Stomach smooth muscle (tissue), 2 donors: ENCODE results near the gene KPNA3.
"Not testable (repeated sequence)": the region's sequence is repeated elsewhere in the genome, so short reads cannot be mapped to it uniquely, and the experiment has no call there.

Experiments
- H3K27ac ChIP-seq: one replicate; pipeline ENCODE4 v1.7.0; 2013; ENCODE audit warnings: mild to moderate bottlenecking, low read length, inconsistent platforms
- H3K27me3 ChIP-seq, 2 donors: one replicate each; pipeline ENCODE4 v1.7.0; 2013; ENCODE audit warnings: low read length in 2 of 2; ENCODE audit not compliant: insufficient read depth in 2 of 2, control insufficient read depth in 1 of 2
- H3K36me3 ChIP-seq, 2 donors: one replicate each; pipeline ENCODE4 v1.7.0; 2013; ENCODE audit warnings: low read length in 2 of 2; ENCODE audit not compliant: control insufficient read depth in 2 of 2, insufficient read depth in 2 of 2
- H3K4me1 ChIP-seq: one replicate; pipeline ENCODE4 v1.7.0; 2013; ENCODE audit warnings: low read length; ENCODE audit not compliant: control insufficient read depth, insufficient read depth
- H3K4me3 ChIP-seq, 2 donors: one replicate each; pipeline ENCODE4 v1.7.0; 2013; ENCODE audit warnings: low read length in 2 of 2
- H3K9ac ChIP-seq, 2 donors: one replicate each; pipeline ENCODE4 v1.7.0; 2013; ENCODE audit warnings: low read length in 2 of 2, mild to moderate bottlenecking in 1 of 2
- H3K9me3 ChIP-seq, 2 donors: one replicate each; pipeline ENCODE4 v1.7.0; 2013; ENCODE audit warnings: low read length in 2 of 2; ENCODE audit not compliant: control insufficient read depth in 2 of 2
- donor health status: healthy.
- donor health status: Pancreatic carcinoma.

Gene KPNA3

GRCh38 chr13:49704264-49704663 lies 88.2 kb downstream of the KPNA3 start:
- peaks cover 12 to 24% of the 10 kb centered on the region in 2 donors for H3K36me3 ChIP-seq
- not testable (repeated sequence) for H3K27ac ChIP-seq, H3K4me1 ChIP-seq, H3K4me3 ChIP-seq, H3K9ac ChIP-seq, H3K9me3 ChIP-seq, H3K27me3 ChIP-seq

GRCh38 chr13:49701491-49701890 lies 91.0 kb downstream of the KPNA3 start:
- Histone ChIP-seq H3K36me3 (peaks cover 15 to 18% of the 10 kb centered on the region in 2 donors), H3K4me3 (no peak overlapping the region), H3K27ac (no peak overlapping the region), H3K27me3 (no peaks in the 10 kb centered on the region), H3K4me1 (no peaks in the 10 kb centered on the region), H3K9me3 (no peaks in the 10 kb centered on the region), H3K9ac (no peak overlapping the region)

GRCh38 chr13:49697468-49697867 lies 95.0 kb downstream of the KPNA3 start:
- no peaks in the 10 kb centered on the region for H3K27me3 ChIP-seq
- no peaks in the 10 kb centered on the region for H3K9me3 ChIP-seq
- peaks cover 8 to 10% of the 10 kb centered on the region in 2 donors for H3K36me3 ChIP-seq
- no peak overlapping the region for H3K4me3 ChIP-seq
- no peak overlapping the region for H3K27ac ChIP-seq
- no peaks in the 10 kb centered on the region for H3K4me1 ChIP-seq
- no peak overlapping the region for H3K9ac ChIP-seq

- H3K36me3 ChIP-seq = peaks cover 0 to 3% of the 10 kb centered on the region in 2 donors
- H3K9me3 ChIP-seq = no peaks in the 10 kb centered on the region
- peaks cover 8% of the 10 kb centered on the region for H3K4me1 ChIP-seq
- H3K27ac ChIP-seq = no peak overlapping the region
- H3K4me3 ChIP-seq = no peak overlapping the region
- no peaks in the 10 kb centered on the region for H3K27me3 ChIP-seq
- H3K9ac ChIP-seq = no peak overlapping the region
These were observed 98.0 kb downstream of the KPNA3 start for GRCh38 chr13:49694446-49694845.

- peaks cover 8% of the 10 kb centered on the region for H3K4me1 ChIP-seq
These were observed 98.6 kb downstream of the KPNA3 start for GRCh38 chr13:49693877-49694276.

GRCh38 chr13:49693191-49693733 lies 99.2 kb downstream of the KPNA3 start:
- Histone ChIP-seq H3K4me3 (no peak overlapping the region), H3K4me1 (peaks cover 8% of the 10 kb centered on the region), H3K9ac (no peak overlapping the region), H3K27ac (no peak overlapping the region), H3K36me3 (peaks cover 0 to 3% of the 10 kb centered on the region in 2 donors), H3K27me3 (no peaks in the 10 kb centered on the region), H3K9me3 (no peaks in the 10 kb centered on the region)

More at GRCh38 chr13:49693877-49694276, 98.6 kb downstream of the KPNA3 start:
- H3K36me3 ChIP-seq = peaks cover 0 to 3% of the 10 kb centered on the region in 2 donors
- H3K9me3 ChIP-seq = no peaks in the 10 kb centered on the region
- H3K4me3 ChIP-seq = no peak overlapping the region
- no peaks in the 10 kb centered on the region for H3K27me3 ChIP-seq
- H3K9ac ChIP-seq = no peak overlapping the region
- no peak overlapping the region for H3K27ac ChIP-seq

GRCh38 chr13:49690995-49691784 lies 101.3 kb downstream of the KPNA3 start, which contains the start of gene EBPL:
TSS of gene EBPL (minus strand) at chr13:49691486. CDS start at chr13:49691424, 62 bp downstream.
- H3K4me3 ChIP-seq = peak within 1 kb of the TSS; percentile 87 to 90
- H3K9ac ChIP-seq = peak within 1 kb of the TSS; percentile 78 to 86
- peaks cover 8% of the 10 kb centered on the region for H3K4me1 ChIP-seq
- no peaks in the 10 kb centered on the region for H3K27me3 ChIP-seq
- peaks cover 3 to 7% of the 10 kb centered on the region in 2 donors for H3K36me3 ChIP-seq
- H3K27ac ChIP-seq = peak within 1 kb of the TSS; percentile 82
- H3K9me3 ChIP-seq = no peaks in the 10 kb centered on the region

- peaks cover 3 to 7% of the 10 kb centered on the region in 2 donors for H3K36me3 ChIP-seq
- peak overlapping the region; percentile 87 to 90 for H3K4me3 ChIP-seq
- H3K27ac ChIP-seq = peak overlapping the region; percentile 82
- H3K4me1 ChIP-seq = peaks cover 8% of the 10 kb centered on the region
- H3K9ac ChIP-seq = peak overlapping the region; percentile 72 to 78
- H3K27me3 ChIP-seq = no peaks in the 10 kb centered on the region
- H3K9me3 ChIP-seq = no peaks in the 10 kb centered on the region
These were observed 102.1 kb downstream of the KPNA3 start for GRCh38 chr13:49690133-49690994.

- H3K9ac ChIP-seq = no peak overlapping the region
These were observed 109.0 kb downstream of the KPNA3 start for GRCh38 chr13:49683489-49683888.

GRCh38 chr13:49681842-49682435 lies 110.5 kb downstream of the KPNA3 start:
- Histone ChIP-seq H3K27ac (no peak overlapping the region), H3K4me3 (no peak overlapping the region), H3K36me3 (peaks cover 0 to 4% of the 10 kb centered on the region in 2 donors), H3K9me3 (no peaks in the 10 kb centered on the region), H3K27me3 (no peaks in the 10 kb centered on the region), H3K9ac (no peak overlapping the region), H3K4me1 (no peaks in the 10 kb centered on the region)

More at GRCh38 chr13:49683489-49683888, 109.0 kb downstream of the KPNA3 start:
- H3K9me3 ChIP-seq = no peaks in the 10 kb centered on the region
- H3K27me3 ChIP-seq = no peaks in the 10 kb centered on the region
- H3K4me3 ChIP-seq = no peak overlapping the region
- no peak overlapping the region for H3K27ac ChIP-seq
- H3K36me3 ChIP-seq = peaks cover 3 to 10% of the 10 kb centered on the region in 2 donors
- H3K4me1 ChIP-seq = no peaks in the 10 kb centered on the region
